GM18511 (cell line): ENCODE results near the gene LAMA5.

Source experiments
- ATAC-seq: cut with Tn5 transposase; IDR thresholded peaks from one replicate; pipeline ENCODE4 v1.9.1; 2021; ENCODE audit warnings: mild to moderate bottlenecking, moderate library complexity; ENCODE audit not compliant: unreplicated experiment

The LAMA5 gene

DNA sequence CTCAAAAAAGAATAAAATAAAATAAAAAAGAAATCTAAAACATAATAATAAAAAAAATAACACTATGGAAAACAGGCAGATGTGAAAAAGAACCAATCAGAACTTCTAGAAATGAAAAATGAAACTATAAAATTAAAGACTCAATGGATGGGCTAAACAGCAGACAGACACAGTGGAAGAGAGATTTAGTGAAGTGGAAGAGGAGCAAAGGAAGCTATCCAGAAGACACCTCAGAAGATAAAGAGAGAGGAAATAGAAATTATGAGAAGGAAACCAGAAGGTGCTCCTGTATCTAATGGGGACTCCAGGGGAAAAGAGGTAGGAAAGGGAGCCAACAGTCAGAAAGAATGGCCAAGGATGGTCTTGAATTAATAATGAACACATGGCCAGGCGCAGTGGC lies 18.5 kb downstream of the LAMA5 start:
- ATAC-seq, result no peak

DNA sequence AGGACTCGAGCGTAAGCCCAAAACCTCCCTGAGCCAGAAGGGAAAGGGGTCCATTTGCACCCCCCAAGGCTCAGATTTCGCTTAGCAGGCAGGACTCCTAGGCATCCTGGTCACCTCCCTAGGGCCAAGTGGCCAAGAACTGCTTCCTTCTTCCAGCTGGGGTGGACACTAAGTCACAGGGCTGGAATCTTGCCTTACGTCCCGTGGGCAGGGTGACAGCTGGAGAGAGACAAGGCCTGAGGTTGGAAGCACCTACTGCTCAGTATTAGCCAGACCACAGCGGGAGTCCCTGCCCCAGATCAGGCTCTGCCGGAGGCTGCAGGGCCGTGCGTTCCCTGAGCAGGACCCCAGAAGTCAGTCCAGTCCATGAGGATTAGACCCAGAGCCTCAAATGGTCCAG lies 19.7 kb downstream of the LAMA5 start:
- no peak for ATAC-seq

DNA sequence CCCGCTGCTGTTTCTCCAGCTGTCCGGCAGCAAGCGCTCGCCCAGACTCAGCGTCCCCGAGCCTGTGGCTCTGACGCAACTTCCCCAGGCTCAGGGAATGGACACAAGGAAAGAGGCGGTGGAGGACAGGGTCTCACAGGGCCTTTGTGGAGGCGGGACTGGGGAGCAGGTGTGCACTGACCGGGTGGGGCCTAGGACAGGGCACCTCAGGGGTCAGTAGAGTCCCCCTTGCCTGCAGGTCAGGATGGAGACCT lies 20.0 kb downstream of the LAMA5 start:
- no peak for ATAC-seq

DNA sequence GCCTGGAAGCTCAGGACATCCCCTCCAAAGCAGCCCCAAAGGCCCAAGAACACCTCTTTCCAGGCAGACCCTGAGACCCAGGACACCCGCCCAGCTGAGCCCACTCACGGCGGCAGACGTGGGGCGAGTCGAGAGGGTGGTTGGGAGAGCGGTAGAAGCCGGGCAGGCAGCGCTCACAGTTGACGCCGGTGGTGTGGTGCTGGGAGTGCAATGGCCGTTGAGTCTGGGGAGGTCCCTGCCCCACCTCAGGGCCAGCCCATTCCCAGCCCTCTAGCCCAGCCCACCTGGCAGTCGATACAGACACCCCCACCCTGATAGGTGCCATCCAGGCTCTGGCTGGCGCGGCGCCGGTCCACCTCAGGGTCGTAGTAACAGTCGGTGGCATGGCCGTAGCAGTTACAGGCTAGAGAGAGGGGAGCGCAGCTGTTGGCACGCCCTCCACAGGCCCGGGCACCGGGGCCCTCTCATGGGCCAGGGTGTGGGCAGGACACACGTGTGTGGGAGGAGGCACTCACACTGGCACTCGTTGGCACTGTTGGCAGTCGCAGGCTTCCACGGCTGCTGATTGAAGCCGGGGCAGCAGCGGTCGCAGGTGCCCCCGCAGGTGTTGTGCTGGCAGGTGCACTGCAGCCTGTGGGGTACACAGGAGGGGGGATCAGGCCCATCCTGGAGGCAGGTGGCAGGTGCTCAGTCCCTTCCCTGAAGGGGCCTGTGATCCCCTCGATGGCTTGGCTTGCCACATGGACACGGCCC lies 20.5 kb downstream of the LAMA5 start:
- ATAC-seq, result no peak

DNA sequence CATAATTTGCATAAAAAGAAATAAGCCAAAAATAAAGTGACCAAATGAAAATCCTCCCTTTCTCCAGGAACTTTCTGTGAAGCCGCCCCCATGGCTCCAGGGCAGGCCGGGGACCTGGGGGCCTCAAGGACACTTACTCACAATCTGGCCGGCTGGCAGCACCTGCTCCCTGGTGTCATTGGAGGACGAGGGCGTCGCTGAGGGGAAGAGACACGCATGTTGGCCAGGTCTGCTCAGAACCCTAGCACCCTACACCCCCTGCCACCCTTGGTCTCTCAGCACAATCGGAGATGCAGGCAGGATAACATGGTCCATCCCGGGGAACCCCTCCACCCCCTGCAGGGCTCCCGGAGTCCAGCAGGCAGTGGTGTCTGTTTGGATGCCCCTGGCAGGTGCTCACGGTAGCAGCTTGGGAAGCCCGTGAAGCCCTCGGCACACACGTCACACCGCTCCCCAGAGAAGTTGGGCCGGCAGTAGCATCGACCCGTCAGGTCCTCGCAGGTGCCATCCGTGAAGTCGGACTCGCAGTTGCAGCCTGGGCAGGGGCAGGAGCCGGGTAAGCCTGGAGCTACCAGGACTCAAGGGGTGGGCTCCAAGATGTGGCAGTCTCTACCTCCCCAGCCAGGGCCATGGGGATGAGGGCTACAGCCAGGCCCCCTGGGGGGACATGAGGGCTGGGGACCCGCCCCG lies 21.3 kb downstream of the LAMA5 start:
- no peak for ATAC-seq

DNA sequence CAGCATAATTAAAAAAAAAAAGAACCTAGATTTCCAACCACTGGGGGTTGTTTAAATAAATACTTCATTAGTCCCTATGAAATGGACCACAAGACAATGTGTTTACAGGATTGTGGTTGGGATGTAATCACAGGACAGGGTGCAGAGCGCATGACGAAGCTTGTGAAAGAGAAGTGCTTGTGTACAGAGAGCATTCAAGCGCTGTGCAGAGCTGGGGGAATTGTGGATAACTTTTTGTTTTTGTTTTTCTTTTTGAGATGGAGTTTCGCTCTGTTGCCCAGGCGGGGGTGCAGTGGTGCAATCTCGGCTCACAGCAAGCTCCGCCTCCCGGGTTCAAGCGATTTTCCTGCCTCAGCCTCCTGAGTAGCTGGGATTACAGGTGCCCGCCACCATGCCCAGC lies 22.3 kb downstream of the LAMA5 start:
- no peak for ATAC-seq

DNA sequence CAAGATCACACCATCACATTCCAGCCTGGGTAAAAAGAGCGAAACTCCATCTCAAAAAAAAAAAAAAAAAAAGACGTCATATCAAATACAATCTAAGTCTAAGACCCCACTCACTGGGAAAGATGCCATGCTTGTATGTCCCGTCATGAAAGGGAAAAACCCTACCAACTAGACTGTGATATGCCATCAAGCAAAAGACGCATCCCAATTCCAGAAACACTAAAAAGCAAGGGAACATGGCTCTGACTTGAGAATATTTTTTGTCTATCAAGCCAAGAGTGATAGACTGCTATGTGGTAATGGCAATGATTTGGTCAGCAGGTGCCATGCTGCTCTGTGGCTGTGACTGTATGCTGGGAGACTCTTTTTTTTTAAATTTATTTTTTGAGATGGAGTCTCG lies 23.0 kb downstream of the LAMA5 start:
- no peak for ATAC-seq

DNA sequence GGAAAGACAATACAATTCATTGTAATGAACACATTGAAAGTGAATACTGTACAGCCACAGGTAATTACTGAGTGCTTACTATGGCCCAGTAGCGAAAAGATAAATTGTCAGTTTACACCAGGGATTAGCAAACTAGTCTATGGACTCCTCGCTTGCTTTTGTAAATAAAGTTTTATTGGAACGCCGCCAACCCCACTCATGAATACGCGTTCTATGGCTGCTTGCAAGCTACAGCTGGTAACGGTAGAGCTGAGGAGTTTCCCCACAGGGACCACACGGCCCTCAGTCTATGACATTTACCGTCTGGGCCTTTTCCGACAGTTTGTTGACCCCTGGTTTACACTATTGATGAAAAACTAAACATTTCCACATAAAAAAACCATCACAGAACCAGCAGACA lies 24.2 kb downstream of the LAMA5 start:
- ATAC-seq, result no peak

DNA sequence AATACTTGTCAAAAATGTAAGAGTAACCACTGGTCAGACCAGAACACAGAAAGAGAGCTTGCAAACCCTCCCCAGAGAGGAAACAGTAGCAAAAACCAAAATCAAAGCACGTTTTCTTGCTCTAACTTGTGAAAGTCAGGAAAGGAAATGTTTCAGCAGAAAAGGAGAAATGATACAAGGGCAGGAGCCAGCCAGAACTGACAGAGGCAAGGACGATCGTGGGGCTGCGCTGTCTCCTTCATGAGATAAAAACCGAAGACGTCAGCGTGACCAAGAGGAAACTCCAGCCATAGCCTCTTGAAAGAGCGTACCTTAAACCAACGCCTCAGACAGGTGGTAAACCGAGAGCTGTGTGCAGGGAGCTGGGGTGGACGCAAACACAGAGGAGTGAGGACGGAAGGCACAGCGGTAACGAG lies 27.5 kb downstream of the LAMA5 start:
- ATAC-seq, result peak; percentile 77

DNA sequence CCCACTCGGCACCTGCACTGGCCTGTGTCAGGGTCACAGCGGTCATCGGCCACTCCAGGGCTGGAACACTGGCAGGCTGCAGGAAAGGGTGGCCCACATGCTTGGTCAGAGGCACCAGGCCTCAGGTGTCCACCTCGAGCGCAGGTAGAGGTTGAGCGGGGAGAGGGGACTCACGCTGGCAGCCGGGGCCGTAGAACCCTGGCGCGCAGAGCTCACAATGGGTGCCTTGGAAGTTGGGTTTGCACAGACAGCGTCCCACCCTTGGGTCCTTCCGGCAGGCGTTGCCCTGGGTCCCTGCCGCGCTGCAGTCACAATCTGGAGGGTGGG lies 28.9 kb downstream of the LAMA5 start:
- ATAC-seq, result no peak

DNA sequence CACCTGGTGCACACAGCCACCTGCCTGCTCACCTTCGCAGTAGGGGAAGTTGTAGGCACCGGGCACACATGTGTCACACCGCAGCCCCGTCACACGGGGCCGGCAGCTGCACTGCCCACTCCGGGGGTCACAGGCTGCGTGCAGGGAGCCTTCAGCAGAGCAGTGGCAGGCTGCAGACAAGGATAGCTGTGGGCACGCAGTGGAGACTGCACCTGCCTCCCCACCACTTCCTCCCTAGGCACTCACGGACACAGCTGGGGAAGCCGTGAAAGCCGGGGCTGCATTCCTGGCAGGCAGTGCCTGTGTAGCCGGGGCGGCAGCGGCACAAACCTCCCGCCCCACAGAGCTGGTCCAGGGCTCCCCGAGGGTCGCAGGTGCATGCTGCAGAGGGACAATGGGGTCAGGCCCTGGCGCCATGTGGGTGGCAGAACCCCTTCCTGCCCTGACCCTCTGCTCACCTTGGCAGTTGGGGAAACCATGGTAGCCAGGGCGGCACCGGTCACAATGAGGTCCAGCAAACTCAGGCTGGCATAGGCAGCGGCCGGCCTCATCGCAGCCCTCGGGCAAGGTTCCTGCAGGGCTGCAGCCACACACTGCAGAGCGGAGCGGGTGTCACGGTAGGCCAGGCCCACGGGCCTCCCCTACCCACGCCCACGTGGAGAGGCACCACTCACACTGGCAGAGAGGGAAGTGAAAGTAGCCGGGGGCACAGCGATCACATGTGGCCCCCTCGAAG lies 29.4 kb downstream of the LAMA5 start:
- ATAC-seq, result peak; percentile 40

DNA sequence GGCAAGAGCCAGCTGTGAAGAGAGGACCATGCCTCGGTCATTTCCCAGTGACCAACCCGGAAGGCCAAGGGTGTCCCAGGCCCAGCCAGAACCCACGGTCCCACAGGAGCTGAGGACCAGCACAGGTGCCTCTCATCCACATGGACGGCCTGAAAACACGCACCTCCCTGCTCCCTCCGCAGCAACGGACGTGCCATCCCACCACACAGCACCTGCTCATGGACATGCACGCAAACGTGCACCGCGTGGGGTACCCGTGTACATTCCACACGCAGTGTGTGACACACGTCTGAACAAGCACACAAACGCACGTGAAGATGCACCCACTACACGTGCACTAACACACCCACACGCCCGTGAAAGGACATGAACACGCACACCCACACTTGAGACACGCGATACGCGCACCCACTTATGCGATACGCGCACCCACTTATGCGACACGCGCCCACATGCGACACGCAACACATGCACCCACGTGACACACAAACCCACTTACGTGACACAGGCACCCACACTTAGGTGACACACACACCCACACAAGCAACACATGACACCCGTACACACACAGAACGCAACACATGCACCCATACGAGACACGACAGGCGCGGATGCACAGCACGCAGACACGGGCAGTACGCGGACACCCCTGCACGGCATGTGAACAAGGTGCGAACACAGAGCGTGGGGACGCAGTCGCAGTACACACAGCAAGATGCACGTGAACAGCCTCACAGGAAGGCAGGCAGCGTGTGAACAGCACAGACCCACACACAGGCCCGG lies 30.1 kb downstream of the LAMA5 start:
- ATAC-seq, result no peak

DNA sequence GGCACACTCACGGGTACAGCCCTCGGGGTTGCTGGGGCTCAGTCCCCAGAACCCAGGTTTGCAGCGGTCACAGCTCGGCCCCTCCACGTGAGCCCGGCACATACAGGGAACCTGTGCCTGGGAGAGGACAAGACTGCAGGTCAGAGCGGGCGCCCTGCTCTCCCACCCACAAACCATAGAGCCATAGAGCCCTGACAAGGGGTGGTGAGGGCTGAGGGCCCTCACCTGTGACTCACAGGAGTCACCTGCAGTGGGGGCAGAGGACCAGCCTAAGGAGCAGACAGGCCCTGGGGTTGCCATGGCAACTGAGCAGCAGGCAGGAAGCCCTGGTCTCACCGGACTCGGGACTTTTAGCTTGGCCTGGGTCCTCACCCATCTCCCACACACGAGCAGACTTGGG lies 30.8 kb downstream of the LAMA5 start:
- ATAC-seq, result no peak

DNA sequence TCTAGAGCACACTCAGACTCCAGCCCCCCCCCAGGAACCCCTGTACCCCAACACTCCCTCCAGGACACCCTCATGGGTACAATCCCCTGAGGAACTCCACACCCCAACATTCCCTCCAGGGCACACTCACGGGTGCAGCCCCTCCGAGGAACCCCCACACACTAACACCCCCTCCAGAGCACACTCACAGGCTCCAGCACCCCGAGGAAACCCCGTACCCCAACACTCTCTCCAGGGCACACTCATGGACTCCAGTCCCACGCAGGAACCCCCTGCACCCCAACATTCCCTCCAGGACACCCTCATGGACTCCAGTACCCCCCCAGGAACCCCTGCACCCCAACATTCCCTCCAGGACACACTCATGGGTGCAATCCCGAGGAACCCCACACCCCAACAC lies 31.6 kb downstream of the LAMA5 start:
- ATAC-seq, result no peak

DNA sequence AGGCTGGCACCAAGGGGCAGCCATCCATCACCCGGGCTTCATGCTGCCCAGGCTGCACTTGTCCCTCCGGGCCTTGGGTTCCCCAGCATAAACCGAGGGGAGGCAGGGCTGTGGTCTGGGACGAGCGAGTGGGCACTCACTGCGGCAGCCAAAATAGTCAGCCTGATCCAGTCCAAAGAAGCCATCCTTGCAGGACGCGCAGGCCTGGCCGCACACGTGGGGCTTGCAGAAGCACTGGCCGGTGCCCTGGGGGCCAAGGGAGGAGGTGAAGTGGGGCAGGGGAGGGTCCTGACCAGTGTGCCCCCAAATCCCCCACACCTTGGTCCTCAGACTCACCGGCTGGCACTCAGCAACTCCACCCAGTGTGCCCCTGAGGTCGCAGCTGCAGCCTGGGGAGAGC lies 32.2 kb downstream of the LAMA5 start:
- ATAC-seq, result no peak

DNA sequence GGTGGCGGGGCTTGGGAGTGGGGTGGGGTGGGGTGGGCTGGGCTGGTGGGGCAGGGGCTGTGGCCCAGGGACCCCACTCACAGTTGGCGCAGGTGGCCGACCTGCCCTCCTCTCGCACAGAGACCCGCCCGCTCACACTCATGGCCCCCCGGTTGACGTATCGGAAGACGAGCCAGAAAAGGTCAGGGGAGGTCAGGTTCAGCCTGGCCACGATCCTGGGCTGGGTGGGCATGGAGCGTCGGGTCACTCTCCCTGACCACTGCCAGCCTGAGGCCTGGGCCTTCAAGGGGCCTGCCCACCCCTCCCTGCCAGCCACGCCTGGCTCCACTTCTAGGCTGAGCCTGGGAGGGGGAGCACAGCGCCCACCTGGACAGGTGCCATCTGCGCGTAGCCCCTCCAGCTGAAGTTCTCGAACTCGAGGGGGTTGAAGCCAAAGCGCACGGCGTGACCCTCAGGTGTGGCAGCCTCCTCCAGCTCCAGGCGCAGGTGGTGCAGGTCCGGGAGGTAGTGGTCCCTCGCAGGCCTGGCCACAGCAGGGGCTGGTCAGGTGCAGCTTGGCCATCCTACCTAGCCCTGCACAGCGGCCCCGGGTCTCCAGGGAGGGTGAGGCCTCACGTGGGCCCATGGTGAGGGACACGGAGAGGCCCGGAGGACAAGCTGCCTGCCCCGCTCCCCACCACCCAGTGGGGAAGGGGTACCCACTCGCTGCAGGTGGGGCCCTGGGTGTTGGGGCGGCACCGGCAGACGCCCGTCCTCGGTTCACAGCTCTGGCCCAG lies 33.1 kb downstream of the LAMA5 start:
- no peak for ATAC-seq

DNA sequence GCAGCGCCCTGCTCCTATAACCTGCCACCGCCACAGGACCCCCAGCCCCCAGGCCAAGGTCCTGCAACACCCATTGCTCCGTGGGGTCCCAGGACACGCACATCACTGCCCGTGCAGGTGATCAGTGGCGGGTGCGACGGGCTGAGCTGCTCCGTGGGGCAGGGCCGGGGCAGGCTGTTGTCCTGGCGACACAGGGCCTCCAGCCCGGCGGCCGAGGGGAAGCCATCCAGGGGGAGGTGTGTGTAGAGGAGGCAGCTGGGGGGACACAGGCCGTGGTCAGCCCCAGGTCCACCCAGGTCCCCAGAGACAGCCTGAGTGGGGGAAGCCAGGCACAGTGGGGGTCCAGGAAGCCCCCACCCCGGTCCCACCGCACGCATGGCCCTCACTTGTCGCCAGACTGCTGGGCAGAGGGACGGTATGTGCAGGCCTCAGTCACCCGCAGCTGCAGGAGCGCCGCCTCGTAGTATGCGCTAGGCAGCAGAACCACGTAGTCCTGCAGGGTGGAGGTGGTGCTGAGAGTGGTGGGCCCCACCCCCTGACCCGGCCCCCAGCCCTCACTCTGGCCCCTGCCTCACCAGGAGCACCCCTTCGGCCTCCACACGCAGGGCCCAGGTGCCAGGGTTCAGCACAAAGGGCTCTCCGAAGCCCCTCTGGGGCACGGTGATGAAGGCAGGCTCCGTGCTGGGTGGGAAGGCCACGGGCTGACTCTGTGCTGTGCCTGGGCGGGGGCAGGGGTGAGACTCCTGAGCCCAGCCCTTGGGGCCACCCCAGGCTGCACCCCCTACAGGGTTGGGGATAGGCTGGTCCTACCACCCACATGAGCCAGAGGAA lies 33.9 kb downstream of the LAMA5 start:
- no peak for ATAC-seq

DNA sequence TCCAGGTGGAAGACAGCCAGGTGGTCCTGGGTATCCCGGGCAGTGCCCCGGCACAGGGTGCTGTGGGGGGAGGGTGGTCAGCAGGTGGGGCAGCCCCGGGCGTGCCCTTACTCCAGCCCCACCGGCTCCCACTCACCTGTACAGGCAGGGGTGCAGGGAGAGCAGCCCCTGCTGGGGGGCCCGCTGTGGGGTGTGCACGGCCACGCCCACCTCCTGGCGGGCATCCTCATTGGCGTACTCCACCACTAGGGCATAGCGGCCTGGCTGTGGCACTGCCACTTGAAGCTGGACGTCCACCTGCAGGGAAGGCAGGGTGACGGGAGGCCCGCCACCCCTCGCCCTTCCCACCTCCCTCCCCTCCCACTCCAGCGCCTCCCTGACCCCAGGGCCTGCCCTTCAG lies 34.7 kb downstream of the LAMA5 start:
- ATAC-seq, result no peak

DNA sequence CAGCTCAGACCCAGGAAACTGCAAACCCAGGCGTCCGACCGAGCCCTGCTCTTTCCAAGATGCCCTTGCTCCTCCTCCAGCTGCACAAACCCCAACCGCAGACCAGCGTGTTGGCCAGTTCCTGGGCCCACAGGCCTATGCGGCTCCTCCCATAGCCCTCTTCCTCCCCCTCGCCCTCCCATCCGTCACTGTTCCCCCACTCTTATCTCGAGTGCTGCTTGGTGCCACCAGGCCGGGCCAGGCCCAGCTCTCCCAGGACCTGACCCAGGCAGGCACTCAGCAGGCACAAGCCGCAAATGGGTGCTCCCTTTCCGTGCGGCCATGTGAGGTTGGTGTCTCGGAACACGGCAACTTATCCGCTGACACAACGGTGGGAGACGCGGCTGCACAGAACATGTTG lies 35.8 kb downstream of the LAMA5 start:
- no peak for ATAC-seq
